ENCODE measurements around the gene PKP4. TPM values are rescaled to one million over a fixed set of nuclear protein-coding genes. Genes with fewer than 3 reads are reported as not detected.

PKP4 gene
- total RNA-seq, 1 experiment from 2014 or later, result 62.8 TPM

- no peaks in the 10 kb centered on the region; the same call in 1 of the 2 replicates for H3K4me1 ChIP-seq
- peak in 1 of 2 experiments; percentile 19 for DNase-seq
Measured at GRCh38 chr2:158633261-158633660, 176.5 kb downstream of the PKP4 start.

GRCh38 chr2:158634627-158635026 is 177.9 kb downstream of the PKP4 start:
- no peaks in the 10 kb centered on the region for H3K27me3 ChIP-seq
- no peaks in the 10 kb centered on the region; the same call in 1 of the 2 replicates for H3K4me1 ChIP-seq
- peaks cover 69% of the 10 kb centered on the region for H3K36me3 ChIP-seq
- no peak overlapping the region for H3K4me3 ChIP-seq
- H3K9me3 ChIP-seq (replicated peaks), result no peaks in the 10 kb centered on the region
- no peak overlapping the region for H3K27ac ChIP-seq
- no peak for DNase-seq

More at GRCh38 chr2:158633261-158633660, 176.5 kb downstream of the PKP4 start:
- H3K4me3 ChIP-seq, result no peak overlapping the region
- H3K27me3 ChIP-seq, result no peaks in the 10 kb centered on the region
- peaks cover 62% of the 10 kb centered on the region for H3K36me3 ChIP-seq
- H3K27ac ChIP-seq, result no peak overlapping the region
- H3K9me3 ChIP-seq (replicated peaks), result no peaks in the 10 kb centered on the region

GRCh38 chr2:158635961-158636601 is 179.3 kb downstream of the PKP4 start:
- Histone ChIP-seq H3K4me1 (no peaks in the 10 kb centered on the region; the same call in 1 of the 2 replicates), H3K27ac (no peak overlapping the region), H3K4me3 (no peak overlapping the region), H3K36me3 (peaks cover 78% of the 10 kb centered on the region), H3K9me3 (replicated peaks) (no peaks in the 10 kb centered on the region), H3K27me3 (no peaks in the 10 kb centered on the region)
- DNase-seq, result no peak

GRCh38 chr2:158637357-158637756 is 180.6 kb downstream of the PKP4 start:
- H3K27me3 ChIP-seq, result no peaks in the 10 kb centered on the region
- H3K4me3 ChIP-seq, result no peak overlapping the region
- no peaks in the 10 kb centered on the region for H3K9me3 ChIP-seq (replicated peaks)
- H3K4me1 ChIP-seq, result no peaks in the 10 kb centered on the region; the same call in 1 of the 2 replicates
- no peak for DNase-seq
- H3K36me3 ChIP-seq, result peaks cover 71% of the 10 kb centered on the region
- H3K27ac ChIP-seq, result no peak overlapping the region

- Histone ChIP-seq H3K27ac (no peak overlapping the region), H3K27me3 (no peaks in the 10 kb centered on the region), H3K4me3 (no peak overlapping the region), H3K36me3 (peaks cover 23% of the 10 kb centered on the region), H3K9me3 (replicated peaks) (no peaks in the 10 kb centered on the region), H3K4me1 (no peaks in the 10 kb centered on the region)
- no peak for DNase-seq
Measured at GRCh38 chr2:158644139-158644538, 187.4 kb downstream of the PKP4 start.

- DNase-seq, result no peak
- peaks cover 12% of the 10 kb centered on the region for H3K36me3 ChIP-seq
- H3K4me1 ChIP-seq, result no peaks in the 10 kb centered on the region
- H3K27me3 ChIP-seq, result no peaks in the 10 kb centered on the region
- H3K4me3 ChIP-seq, result no peak overlapping the region
- H3K9me3 ChIP-seq (replicated peaks), result no peaks in the 10 kb centered on the region
- H3K27ac ChIP-seq, result no peak overlapping the region
Measured at GRCh38 chr2:158645299-158645698, 188.5 kb downstream of the PKP4 start.

GRCh38 chr2:158647436-158648231 is 190.9 kb downstream of the PKP4 start:
- no peak overlapping the region for H3K4me3 ChIP-seq
- no peaks in the 10 kb centered on the region for H3K27me3 ChIP-seq
- no peak overlapping the region for H3K27ac ChIP-seq
- no peaks in the 10 kb centered on the region for H3K4me1 ChIP-seq
- DNase-seq, result no peak
- no peaks in the 10 kb centered on the region for H3K9me3 ChIP-seq (replicated peaks)
- peaks cover 5% of the 10 kb centered on the region; the same call in 1 of the 2 replicates for H3K36me3 ChIP-seq

- Histone ChIP-seq H3K4me1 (no peaks in the 10 kb centered on the region), H3K9me3 (replicated peaks) (no peaks in the 10 kb centered on the region), H3K27me3 (no peaks in the 10 kb centered on the region), H3K36me3 (peaks cover 4% of the 10 kb centered on the region), H3K27ac (no peak overlapping the region), H3K4me3 (no peak overlapping the region)
- no peak for DNase-seq
Measured at GRCh38 chr2:158649846-158650245, 193.1 kb downstream of the PKP4 start.

- Histone ChIP-seq H3K36me3 (peaks cover 7% of the 10 kb centered on the region), H3K27ac (no peak overlapping the region), H3K27me3 (no peaks in the 10 kb centered on the region), H3K4me1 (no peaks in the 10 kb centered on the region), H3K4me3 (no peak overlapping the region), H3K9me3 (replicated peaks) (no peaks in the 10 kb centered on the region)
- DNase-seq, result peak in 1 of 2 experiments; percentile 16
Measured at GRCh38 chr2:158650646-158651357, 194.1 kb downstream of the PKP4 start.

- Histone ChIP-seq H3K36me3 (peaks cover 7% of the 10 kb centered on the region), H3K27me3 (no peaks in the 10 kb centered on the region), H3K4me1 (no peaks in the 10 kb centered on the region), H3K27ac (no peak overlapping the region), H3K9me3 (replicated peaks) (no peaks in the 10 kb centered on the region), H3K4me3 (no peak overlapping the region)
- no peak for DNase-seq
Measured at GRCh38 chr2:158651358-158652057, 194.8 kb downstream of the PKP4 start.

- Histone ChIP-seq H3K36me3 (peaks cover 19% of the 10 kb centered on the region), H3K4me1 (no peaks in the 10 kb centered on the region), H3K27ac (no peak overlapping the region), H3K9me3 (replicated peaks) (no peaks in the 10 kb centered on the region), H3K27me3 (no peaks in the 10 kb centered on the region), H3K4me3 (no peak overlapping the region)
- DNase-seq, result no peak
Measured at GRCh38 chr2:158655628-158656027, 198.9 kb downstream of the PKP4 start.

- H3K36me3 ChIP-seq, result peaks cover 19% of the 10 kb centered on the region
- no peaks in the 10 kb centered on the region for H3K27me3 ChIP-seq
- DNase-seq, result peak in 1 of 2 experiments; percentile 28
- H3K4me1 ChIP-seq, result no peaks in the 10 kb centered on the region
- H3K4me3 ChIP-seq, result no peak overlapping the region
- H3K27ac ChIP-seq, result no peak overlapping the region
- H3K9me3 ChIP-seq (replicated peaks), result no peaks in the 10 kb centered on the region
Measured at GRCh38 chr2:158656492-158657229, 199.9 kb downstream of the PKP4 start.

- Histone ChIP-seq H3K9me3 (replicated peaks) (no peaks in the 10 kb centered on the region), H3K27ac (no peak overlapping the region), H3K36me3 (peaks cover 24% of the 10 kb centered on the region), H3K4me3 (no peak overlapping the region), H3K4me1 (no peaks in the 10 kb centered on the region), H3K27me3 (no peaks in the 10 kb centered on the region)
- DNase-seq, result no peak
Measured at GRCh38 chr2:158658396-158658795, 201.6 kb downstream of the PKP4 start.

GRCh38 chr2:158659483-158659882 is 202.7 kb downstream of the PKP4 start:
- no peaks in the 10 kb centered on the region for H3K27me3 ChIP-seq
- peaks cover 32% of the 10 kb centered on the region for H3K36me3 ChIP-seq
- no peaks in the 10 kb centered on the region for H3K9me3 ChIP-seq (replicated peaks)
- no peaks in the 10 kb centered on the region for H3K4me1 ChIP-seq
- no peak overlapping the region for H3K4me3 ChIP-seq
- H3K27ac ChIP-seq, result no peak overlapping the region
- DNase-seq, result no peak

Data from SJCRH30 (cell line).